ENCODE results near the gene ADGRL1. TPM values are rescaled to one million over a fixed set of nuclear protein-coding genes. Genes with fewer than 3 reads are reported as not detected.

Gene ADGRL1
- total and polyA plus RNA-seq, 11 donors = 10.1 to 29.4 (median 14.1) TPM

GRCh38 chr19:14141041-14141440 lies 64.9 kb downstream of the ADGRL1 start:
- H3K36me3 ChIP-seq = no peaks in the 10 kb centered on the region
- H3K4me1 ChIP-seq = peaks cover 0 to 45% (median 26%) of the 10 kb centered on the region in 12 donors
- intact Hi-C loops (cut with DNase I) = loop anchor here in 6 of 10 donors (10.0 kb wide), 6 partner anchors 54 to 334 kb away; partner anchors contain the start of gene PTGER1 (in 3 of the 6)
- 95 to 98% (median 97%) methylated on average over 8 of the region's 8 CpGs for WGBS, 4 donors
- H3K4me3 ChIP-seq = no peak overlapping the region
- H3K27me3 ChIP-seq = no peaks in the 10 kb centered on the region
- TF ChIP-seq CTCF (IDR thresholded peaks at IDR 0.05) = no peak
- TF ChIP-seq POLR2A (IDR thresholded peaks at IDR 0.05) = no peak
- no peak for ATAC-seq
- no peak for DNase-seq
- no peaks in the 10 kb centered on the region for H3K9me3 ChIP-seq
- no peak overlapping the region for H3K27ac ChIP-seq

- Histone ChIP-seq H3K27ac (peak overlapping the region in 6 of 12 donors; percentile 24 to 96 (median 64)), H3K4me3 (no peak overlapping the region), H3K4me1 (peaks cover 0 to 48% (median 28%) of the 10 kb centered on the region in 12 donors), H3K36me3 (no peaks in the 10 kb centered on the region), H3K9me3 (no peaks in the 10 kb centered on the region), H3K27me3 (no peaks in the 10 kb centered on the region)
- intact Hi-C loops (cut with DNase I) = loop anchor here in 8 of 10 donors (5.0 to 10.0 kb wide), 10 partner anchors 55 to 355 kb away; partner anchors contain the start of genes PTGER1 (in 4 of the 8), GIPC1 (in 1 of the 8) and MISP3 (in 1 of the 8)
- WGBS, 4 donors = 52 to 76% (median 59%) methylated on average over 9 of the region's 9 CpGs
- TF ChIP-seq CTCF (IDR thresholded peaks at IDR 0.05) (no peak), POLR2A (IDR thresholded peaks at IDR 0.05) (no peak)
- DNase-seq (peak in 3 of 5 donors; percentile 38 to 67 (median 48)), ATAC-seq (no peak)
These were observed 66.0 kb downstream of the ADGRL1 start for GRCh38 chr19:14139944-14140343.

GRCh38 chr19:14138576-14139265 lies 67.2 kb downstream of the ADGRL1 start:
- intact Hi-C loops (cut with DNase I) = loop anchor here in 3 of 10 donors (5.0 to 10.0 kb wide), 5 partner anchors 66 to 356 kb away; partner anchors contain the start of genes GIPC1 (in 1 of the 3), MISP3 (in 1 of the 3) and PTGER1 (in 1 of the 3)
- H3K36me3 ChIP-seq = no peaks in the 10 kb centered on the region
- 73 to 76% (median 74%) methylated on average over 9 of the region's 9 CpGs for WGBS, 4 donors
- H3K9me3 ChIP-seq = no peaks in the 10 kb centered on the region
- no peak overlapping the region for H3K4me3 ChIP-seq
- ATAC-seq (peak in 2 of 4 donors; percentile 10 to 19), DNase-seq (peak in 1 of 5 donors; percentile 67)
- peak overlapping the region; percentile 6 to 97 (median 93) for H3K27ac ChIP-seq
- no peak for TF ChIP-seq CTCF (IDR thresholded peaks at IDR 0.05)
- no peak for TF ChIP-seq POLR2A (IDR thresholded peaks at IDR 0.05)
- no peaks in the 10 kb centered on the region for H3K27me3 ChIP-seq
- H3K4me1 ChIP-seq = peaks cover 0 to 47% (median 28%) of the 10 kb centered on the region in 12 donors

Data from heart left ventricle (tissue), 16 donors.